GM18870 (cell line): Measurements from ENCODE around the gene LURAP1L.

ENCODE experiments used
- ATAC-seq: cut with Tn5 transposase; IDR thresholded peaks from one replicate; pipeline ENCODE4 v1.9.1; 2021; ENCODE audit warnings: moderate library complexity; ENCODE audit not compliant: unreplicated experiment

Gene LURAP1L

GRCh38 chr9:12776513-12777055 lies 1.8 kb downstream of the LURAP1L start:
- ATAC-seq: no peak

GRCh38 chr9:12777121-12778022 lies 2.6 kb downstream of the LURAP1L start:
- no peak for ATAC-seq

- no peak for ATAC-seq
Measured at GRCh38 chr9:12778389-12778788, 3.6 kb downstream of the LURAP1L start.

- ATAC-seq: no peak
Measured at GRCh38 chr9:12781226-12781733, 6.5 kb downstream of the LURAP1L start.

- no peak for ATAC-seq
Measured at GRCh38 chr9:12783767-12784460, 9.1 kb downstream of the LURAP1L start.

- peak; percentile 89 for ATAC-seq
Measured at GRCh38 chr9:12784461-12785259, 9.8 kb downstream of the LURAP1L start.

- ATAC-seq: no peak
Measured at GRCh38 chr9:12785260-12785770, 10.5 kb downstream of the LURAP1L start.

GRCh38 chr9:12785941-12786340 lies 11.1 kb downstream of the LURAP1L start:
- no peak for ATAC-seq

- ATAC-seq: no peak
Measured at GRCh38 chr9:12790001-12790400, 15.2 kb downstream of the LURAP1L start.

- ATAC-seq: no peak
Measured at GRCh38 chr9:12790883-12791282, 16.1 kb downstream of the LURAP1L start.

- ATAC-seq: no peak
Measured at GRCh38 chr9:12794101-12794799, 19.4 kb downstream of the LURAP1L start.

- ATAC-seq: no peak
Measured at GRCh38 chr9:12796601-12797000, 21.8 kb downstream of the LURAP1L start.

- ATAC-seq: no peak
Measured at GRCh38 chr9:12797037-12797436, 22.2 kb downstream of the LURAP1L start.

GRCh38 chr9:12798066-12798770 lies 23.4 kb downstream of the LURAP1L start:
- no peak for ATAC-seq

GRCh38 chr9:12801187-12801586 lies 26.4 kb downstream of the LURAP1L start:
- ATAC-seq: no peak

- no peak for ATAC-seq
Measured at GRCh38 chr9:12801663-12802062, 26.8 kb downstream of the LURAP1L start.

GRCh38 chr9:12802093-12802492 lies 27.3 kb downstream of the LURAP1L start:
- no peak for ATAC-seq

GRCh38 chr9:12808569-12808968 lies 33.7 kb downstream of the LURAP1L start:
- no peak for ATAC-seq

GRCh38 chr9:12809720-12810119 lies 34.9 kb downstream of the LURAP1L start:
- ATAC-seq: no peak
